HUES48 (cell line): ENCODE results near the gene UPK1A.

ENCODE experiments used
- H3K27ac ChIP-seq: one replicate; pipeline ENCODE4 v1.7.0; 2013; ENCODE audit warnings: low read depth, low read length, inconsistent platforms
- H3K27me3 ChIP-seq: 2 replicates; pipeline ENCODE4 v1.6.1; 2013; ENCODE audit warnings: mild to moderate bottlenecking, low read length; ENCODE audit not compliant: control insufficient read depth, insufficient read depth
- H3K36me3 ChIP-seq: 2 replicates; pipeline ENCODE4 v1.6.1; 2013; ENCODE audit warnings: low read length; ENCODE audit not compliant: control insufficient read depth, insufficient read depth
- H3K4me1 ChIP-seq: 2 replicates; pipeline ENCODE4 v1.6.1; 2013; ENCODE audit warnings: mild to moderate bottlenecking, low read length; ENCODE audit not compliant: control insufficient read depth, insufficient read depth
- H3K4me3 ChIP-seq: 2 replicates; pipeline ENCODE4 v1.5.1; 2013; ENCODE audit warnings: mild to moderate bottlenecking, low read depth, low read length
- H3K9ac ChIP-seq: 2 replicates; pipeline ENCODE4 v1.6.1; 2013; ENCODE audit warnings: mild to moderate bottlenecking, low read depth, low read length, moderate library complexity
- H3K9me3 ChIP-seq: 2 replicates; pipeline ENCODE4 v1.6.1; 2013; ENCODE audit warnings: low read length; ENCODE audit not compliant: control insufficient read depth, insufficient read depth

The UPK1A gene

GRCh38 chr19:35712567-35713505 lies 46.5 kb downstream of the UPK1A start:
- H3K9ac ChIP-seq = no peak overlapping the region
- no peaks in the 10 kb centered on the region for H3K27me3 ChIP-seq
- H3K4me3 ChIP-seq = no peak overlapping the region
- H3K4me1 ChIP-seq = peaks cover 27% of the 10 kb centered on the region
- no peaks in the 10 kb centered on the region; the same call in 1 of the 2 replicates for H3K36me3 ChIP-seq
- H3K9me3 ChIP-seq = no peaks in the 10 kb centered on the region
- H3K27ac ChIP-seq = no peak overlapping the region

GRCh38 chr19:35713506-35713850 lies 47.2 kb downstream of the UPK1A start:
- Histone ChIP-seq H3K27ac (no peak overlapping the region), H3K4me3 (no peak overlapping the region), H3K9ac (no peak overlapping the region)

GRCh38 chr19:35713904-35714495 lies 47.7 kb downstream of the UPK1A start:
- H3K9ac ChIP-seq = no peak overlapping the region

More at GRCh38 chr19:35713506-35713850, 47.2 kb downstream of the UPK1A start:
- no peaks in the 10 kb centered on the region; the same call in 1 of the 2 replicates for H3K36me3 ChIP-seq
- H3K4me1 ChIP-seq = peaks cover 27% of the 10 kb centered on the region
- H3K27me3 ChIP-seq = no peaks in the 10 kb centered on the region
- H3K9me3 ChIP-seq = no peaks in the 10 kb centered on the region

GRCh38 chr19:35714601-35715354 lies 48.5 kb downstream of the UPK1A start:
- Histone ChIP-seq H3K9me3 (no peaks in the 10 kb centered on the region), H3K27me3 (no peaks in the 10 kb centered on the region), H3K9ac (no peak overlapping the region), H3K36me3 (peaks cover 4% of the 10 kb centered on the region; the same call in 1 of the 2 replicates), H3K4me1 (peaks cover 34% of the 10 kb centered on the region), H3K4me3 (peak overlapping the region; percentile 81; the same call in 1 of the 2 replicates), H3K27ac (no peak overlapping the region)

More at GRCh38 chr19:35713904-35714495, 47.7 kb downstream of the UPK1A start:
- Histone ChIP-seq H3K4me1 (peaks cover 30% of the 10 kb centered on the region), H3K27me3 (no peaks in the 10 kb centered on the region), H3K27ac (no peak overlapping the region), H3K4me3 (no peak overlapping the region), H3K36me3 (no peaks in the 10 kb centered on the region; the same call in 1 of the 2 replicates), H3K9me3 (no peaks in the 10 kb centered on the region)

- Histone ChIP-seq H3K9me3 (no peaks in the 10 kb centered on the region), H3K9ac (no peak overlapping the region), H3K4me1 (peaks cover 34% of the 10 kb centered on the region), H3K27me3 (no peaks in the 10 kb centered on the region), H3K4me3 (peak overlapping the region; percentile 81), H3K36me3 (peaks cover 9% of the 10 kb centered on the region; the same call in 1 of the 2 replicates), H3K27ac (no peak overlapping the region)
Observed at GRCh38 chr19:35715355-35715809, 49.1 kb downstream of the UPK1A start.

- no peaks in the 10 kb centered on the region for H3K9me3 ChIP-seq
- peaks cover 13% of the 10 kb centered on the region for H3K36me3 ChIP-seq
- H3K4me1 ChIP-seq = peaks cover 27% of the 10 kb centered on the region
- no peaks in the 10 kb centered on the region for H3K27me3 ChIP-seq
- peak overlapping the region; percentile 98 for H3K27ac ChIP-seq
- H3K4me3 ChIP-seq = peak overlapping the region; percentile 81
- H3K9ac ChIP-seq = peak overlapping the region; percentile 72
Observed at GRCh38 chr19:35715981-35716800, 49.9 kb downstream of the UPK1A start.

- Histone ChIP-seq H3K27ac (peak overlapping the region; percentile 98), H3K4me1 (peaks cover 24% of the 10 kb centered on the region), H3K4me3 (peak overlapping the region; percentile 81), H3K27me3 (no peaks in the 10 kb centered on the region), H3K36me3 (peaks cover 21% of the 10 kb centered on the region), H3K9me3 (no peaks in the 10 kb centered on the region), H3K9ac (peak overlapping the region; percentile 72)
Observed at GRCh38 chr19:35716801-35717664, 50.7 kb downstream of the UPK1A start.

- Histone ChIP-seq H3K4me1 (peaks cover 24% of the 10 kb centered on the region), H3K27ac (peak within 1 kb of the TSS; percentile 98), H3K4me3 (peak within 1 kb of the TSS; percentile 91), H3K9ac (peak within 1 kb of the TSS; percentile 53), H3K36me3 (peaks cover 28% of the 10 kb centered on the region), H3K9me3 (no peaks in the 10 kb centered on the region), H3K27me3 (no peaks in the 10 kb centered on the region)
Observed at GRCh38 chr19:35717665-35718344, 51.5 kb downstream of the UPK1A start, which contains the start of gene KMT2B. KMT2B (plus strand) TSS chr19:35718003; CDS start chr19:35718019, 16 bp downstream.

- peaks cover 24% of the 10 kb centered on the region for H3K4me1 ChIP-seq
- no peaks in the 10 kb centered on the region for H3K27me3 ChIP-seq
- peaks cover 35% of the 10 kb centered on the region for H3K36me3 ChIP-seq
- H3K4me3 ChIP-seq = peak overlapping the region; percentile 91
- peak overlapping the region; percentile 53 for H3K27ac ChIP-seq
- H3K9ac ChIP-seq = peak overlapping the region; percentile 41
- H3K9me3 ChIP-seq = no peaks in the 10 kb centered on the region
Observed at GRCh38 chr19:35718345-35719041, 52.2 kb downstream of the UPK1A start.
